Peyer's patch (tissue), 4 donors: ENCODE data around the gene RNASEL.

Experiments
- POLR2A ChIP-seq, 2 donors: fragments of 450-650 bp; IDR thresholded peaks; one replicate each; pipeline ENCODE4 v1.5.1; 2017; ENCODE audit warnings: antibody characterized with exemption in 2 of 2, mild to moderate bottlenecking in 2 of 2, moderate library complexity in 2 of 2
- TF ChIP-seq, protein P1 (sequence below), 6 experiments: fragments of 450-650 bp in 4 of 6; fragments of 200-600 bp in 2 of 6; sonication (generic) in 1 of 6; IDR thresholded peaks; one replicate each; pipeline ENCODE4 v1.5.1; 2017 to 2019; ENCODE audit warnings: antibody characterized with exemption in 6 of 6, mild to moderate bottlenecking in 3 of 6, moderate library complexity in 1 of 6

DNA sequence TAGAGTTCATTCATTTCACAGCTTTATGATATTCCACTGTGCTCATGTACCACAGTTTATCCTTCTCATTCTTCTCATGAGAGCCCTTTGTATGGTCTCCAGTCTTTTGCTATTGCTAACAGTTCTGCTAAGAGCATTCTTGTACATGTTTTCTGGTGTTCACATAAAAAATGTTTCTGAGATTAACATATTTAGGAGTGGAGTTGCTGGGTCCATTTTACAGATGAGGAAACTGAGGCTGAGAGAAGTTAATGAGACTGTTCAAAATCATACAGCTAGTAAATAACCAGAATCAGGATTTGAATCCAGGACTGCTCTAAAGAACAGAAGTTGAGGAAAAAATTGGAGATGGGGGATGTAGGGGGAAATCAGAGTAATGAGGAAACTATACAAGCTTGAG lies 44.0 kb upstream of the RNASEL start:
- TF ChIP-seq, protein P1, sequence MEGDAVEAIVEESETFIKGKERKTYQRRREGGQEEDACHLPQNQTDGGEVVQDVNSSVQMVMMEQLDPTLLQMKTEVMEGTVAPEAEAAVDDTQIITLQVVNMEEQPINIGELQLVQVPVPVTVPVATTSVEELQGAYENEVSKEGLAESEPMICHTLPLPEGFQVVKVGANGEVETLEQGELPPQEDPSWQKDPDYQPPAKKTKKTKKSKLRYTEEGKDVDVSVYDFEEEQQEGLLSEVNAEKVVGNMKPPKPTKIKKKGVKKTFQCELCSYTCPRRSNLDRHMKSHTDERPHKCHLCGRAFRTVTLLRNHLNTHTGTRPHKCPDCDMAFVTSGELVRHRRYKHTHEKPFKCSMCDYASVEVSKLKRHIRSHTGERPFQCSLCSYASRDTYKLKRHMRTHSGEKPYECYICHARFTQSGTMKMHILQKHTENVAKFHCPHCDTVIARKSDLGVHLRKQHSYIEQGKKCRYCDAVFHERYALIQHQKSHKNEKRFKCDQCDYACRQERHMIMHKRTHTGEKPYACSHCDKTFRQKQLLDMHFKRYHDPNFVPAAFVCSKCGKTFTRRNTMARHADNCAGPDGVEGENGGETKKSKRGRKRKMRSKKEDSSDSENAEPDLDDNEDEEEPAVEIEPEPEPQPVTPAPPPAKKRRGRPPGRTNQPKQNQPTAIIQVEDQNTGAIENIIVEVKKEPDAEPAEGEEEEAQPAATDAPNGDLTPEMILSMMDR (IDR thresholded peaks at IDR 0.05): no peak
- TF ChIP-seq POLR2A (IDR thresholded peaks at IDR 0.05): no peak
